NCI-H526 (cell line): ENCODE measurements around the gene PDE12.
"Not testable (repeated sequence)": the region's sequence is repeated elsewhere in the genome, so short reads cannot be mapped to it uniquely, and the experiment has no call there.

Experiments used
- DNase-seq, 2 experiments: peaks; one replicate each; lab custom pipeline; 2025; lab: John Stamatoyannopoulos, UW

PDE12 gene

GRCh38 chr3:57583544-57583943 lies 27.5 kb downstream of the PDE12 start:
- no peak for DNase-seq

GRCh38 chr3:57586778-57587177 lies 30.7 kb downstream of the PDE12 start:
- no peak for DNase-seq

DNA sequence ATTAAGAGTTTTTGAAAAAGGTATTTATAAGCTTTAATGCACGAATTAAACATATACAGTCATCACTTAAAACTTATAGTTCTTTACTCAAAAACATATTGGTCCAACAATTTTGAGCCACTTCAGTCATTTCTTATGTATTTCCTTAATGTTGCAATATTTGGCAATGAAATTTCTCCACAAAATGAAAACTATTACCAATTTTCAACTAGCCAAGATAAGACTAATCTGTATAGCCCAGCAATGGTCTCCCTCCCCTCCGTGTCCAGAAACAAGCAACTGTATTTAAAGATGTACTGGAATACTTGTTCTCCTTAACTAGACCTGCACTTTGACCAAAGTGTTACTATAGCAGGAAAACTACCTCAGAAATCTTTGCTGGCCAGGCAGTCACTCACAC lies 31.8 kb downstream of the PDE12 start:
- DNase-seq, result no peak

DNA sequence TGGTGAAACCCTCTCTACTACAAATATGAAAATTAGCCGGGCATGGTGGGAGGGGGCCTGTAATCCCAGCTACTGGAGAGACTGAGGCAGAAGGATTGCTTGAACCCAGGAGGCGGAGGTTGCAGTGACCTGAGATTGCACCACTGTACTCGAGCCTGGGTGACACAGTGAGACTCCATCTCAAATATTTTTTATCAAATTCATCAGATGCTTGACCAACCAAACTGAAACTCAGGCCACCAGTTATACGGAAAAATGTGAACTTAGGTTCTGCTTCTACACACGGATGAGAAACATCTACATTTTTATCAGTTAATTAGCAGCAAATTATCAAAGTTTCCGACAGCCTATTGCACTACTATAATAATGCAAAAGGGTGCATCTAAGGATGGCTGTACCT lies 36.2 kb downstream of the PDE12 start:
- no peak for DNase-seq

DNA sequence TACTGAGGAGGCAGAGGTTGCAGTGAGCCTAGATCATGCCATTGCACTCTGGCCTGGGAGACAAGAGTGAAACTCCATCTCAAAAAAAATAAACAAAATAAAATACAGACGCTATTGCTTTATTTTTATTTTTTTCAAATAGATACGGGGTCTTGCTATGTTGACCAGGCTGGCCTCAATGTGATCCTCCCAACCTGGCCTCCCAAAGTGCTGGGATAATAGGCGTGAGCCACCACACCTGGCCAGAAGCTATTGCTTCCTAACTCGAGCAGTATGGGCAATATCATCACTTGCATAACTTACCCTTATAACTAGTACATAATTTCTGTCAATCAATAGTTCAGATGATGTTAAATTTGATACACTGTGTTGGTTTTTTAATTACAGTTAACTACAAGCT lies 38.1 kb downstream of the PDE12 start:
- DNase-seq, result no peak

DNA sequence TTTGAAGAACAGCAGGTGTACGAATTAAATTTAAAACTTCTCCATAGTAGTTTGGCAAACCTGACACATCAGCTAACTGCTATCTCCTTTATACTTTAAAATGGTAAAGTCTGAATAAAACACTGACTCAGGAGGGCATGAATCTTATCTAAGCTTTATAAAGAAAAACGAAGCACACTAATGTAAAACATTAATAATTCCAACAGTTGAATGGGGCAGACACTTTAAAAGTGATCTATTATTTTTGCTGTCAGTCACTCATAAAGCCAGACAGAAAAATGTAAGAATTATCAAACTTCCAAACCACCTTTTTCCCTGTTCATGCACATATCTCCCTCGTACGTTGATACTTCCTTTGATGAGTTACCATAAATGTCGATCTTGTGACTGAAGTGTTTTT lies 38.5 kb downstream of the PDE12 start:
- DNase-seq, result no peak

DNA sequence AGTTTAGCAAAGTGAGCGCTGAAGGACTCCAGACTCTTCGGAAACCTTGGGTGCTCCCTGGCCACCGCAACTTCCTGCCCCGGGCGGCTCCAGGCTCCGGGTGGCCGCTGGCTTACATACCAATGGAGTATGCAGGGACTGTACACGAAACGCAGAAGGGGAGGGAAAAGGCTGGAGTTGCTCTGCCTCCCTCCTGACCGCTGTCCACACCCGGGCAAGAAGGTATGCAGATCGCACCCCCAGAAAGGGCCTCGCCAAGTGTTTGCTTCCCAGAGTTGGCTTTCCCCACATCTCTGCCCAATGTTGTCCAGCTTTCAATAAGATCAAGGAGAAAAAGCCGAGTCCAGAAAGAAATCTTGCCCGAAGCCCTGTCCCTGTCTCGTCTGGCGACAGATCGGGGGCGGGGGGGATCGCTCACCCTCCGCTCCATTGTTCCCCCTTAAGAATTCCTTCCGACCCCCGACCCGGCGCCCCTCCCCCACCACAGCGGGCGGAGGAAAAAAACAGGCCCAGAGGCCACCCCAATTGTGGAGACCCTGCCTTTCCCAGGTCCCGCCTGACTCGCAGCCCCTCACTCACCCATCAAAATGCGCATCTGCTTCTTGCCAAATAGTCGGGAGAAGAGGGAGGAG lies 40.5 kb downstream of the PDE12 start:
- peak; percentile 8 to 57 for DNase-seq

- DNase-seq, result peak; percentile 96 to 97
Measured at GRCh38 chr3:57597127-57597923, 41.3 kb downstream of the PDE12 start, which contains the start of gene ARF4. ARF4 (minus strand) TSS chr3:57597344; CDS start chr3:57597140, 204 bp downstream.

DNA sequence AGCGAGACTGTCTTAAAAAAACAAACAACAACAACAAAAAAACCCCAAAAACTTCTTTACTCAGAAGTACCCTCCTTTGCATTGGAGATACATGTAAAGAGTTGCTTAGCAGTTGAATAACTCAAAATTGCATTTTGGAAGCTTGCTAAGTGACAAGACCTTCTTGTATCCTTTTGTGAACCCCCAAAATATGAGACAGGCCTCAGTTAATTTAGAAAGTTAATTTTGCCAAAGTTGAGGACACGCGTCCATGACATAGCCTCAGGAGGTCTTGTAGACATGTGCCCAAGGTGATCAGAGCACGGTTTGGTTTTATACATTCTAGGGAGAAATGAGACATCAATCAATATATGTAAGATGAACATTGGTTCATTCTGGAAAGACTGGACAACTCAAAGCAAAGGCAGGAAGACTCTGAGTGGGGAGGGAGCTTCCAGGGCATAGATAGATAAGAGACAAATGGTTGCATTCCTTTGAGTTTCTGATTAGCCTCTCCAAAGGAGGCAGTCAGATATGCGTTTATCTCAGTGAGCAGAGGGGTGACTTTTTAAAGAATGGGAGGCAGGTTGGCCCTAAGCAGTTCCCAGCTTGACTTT lies 42.8 kb downstream of the PDE12 start:
- DNase-seq, result no peak

- DNase-seq, result no peak
Measured at GRCh38 chr3:57600195-57600594, 44.1 kb downstream of the PDE12 start.

DNA sequence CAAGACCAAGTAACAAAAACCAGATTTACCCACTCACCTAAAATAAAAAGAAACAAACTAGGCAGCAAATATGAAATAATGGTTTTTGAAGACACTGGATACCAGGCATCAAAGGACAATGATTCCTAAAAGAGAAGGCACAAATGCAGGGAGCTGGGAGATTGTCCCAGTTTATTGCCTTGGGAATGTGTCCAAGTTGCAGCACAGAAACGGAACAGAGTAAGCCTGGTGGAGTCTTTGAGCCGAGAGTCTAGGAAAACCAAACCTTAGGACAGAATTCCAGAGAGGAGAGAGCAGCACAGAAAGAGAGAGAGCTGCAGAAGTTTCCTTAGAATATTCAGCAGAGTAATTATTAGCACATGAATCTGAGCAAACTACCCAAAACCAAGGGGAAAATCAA lies 48.9 kb downstream of the PDE12 start:
- no peak for DNase-seq

GRCh38 chr3:57605683-57606082 lies 49.6 kb downstream of the PDE12 start:
- DNase-seq, result no peak

DNA sequence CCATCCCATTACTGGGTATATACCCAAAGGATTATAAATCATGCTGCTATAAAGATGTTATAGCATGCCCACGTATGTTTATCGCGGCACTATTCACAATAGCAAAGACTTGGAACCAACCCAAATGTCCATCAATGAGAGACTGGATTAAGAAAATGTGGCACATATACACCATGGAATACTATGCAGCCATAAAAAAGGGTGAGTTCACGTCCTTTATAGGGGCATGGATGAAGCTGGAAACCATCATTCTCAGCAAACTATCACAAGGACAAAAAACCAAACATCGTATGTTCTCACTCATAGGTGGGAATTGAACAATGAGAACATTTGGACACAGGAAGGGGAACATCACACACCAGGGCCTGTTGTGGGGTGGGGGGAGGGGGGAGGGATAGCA lies 55.8 kb downstream of the PDE12 start:
- not testable (repeated sequence) for DNase-seq

DNA sequence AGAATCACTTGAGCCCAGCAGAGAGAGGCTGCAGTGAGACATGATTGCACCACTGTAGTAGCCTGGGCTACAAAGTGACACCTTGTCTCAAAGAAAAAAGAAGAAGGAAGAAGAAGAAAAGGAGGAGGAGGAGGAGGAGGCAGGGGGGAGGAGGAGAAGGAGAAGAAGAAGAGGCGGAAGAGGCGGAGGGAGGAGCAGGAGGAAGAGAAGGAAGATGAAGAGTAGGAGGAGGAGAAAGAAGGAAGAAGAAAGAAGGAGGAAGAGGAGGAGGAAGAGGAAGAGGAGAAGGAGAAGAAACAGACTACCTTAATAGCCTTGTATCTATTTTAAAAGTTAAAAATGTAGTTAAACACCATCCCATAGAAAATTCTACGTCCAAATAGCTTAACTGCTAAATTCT lies 60.2 kb downstream of the PDE12 start:
- DNase-seq, result no peak
